CD4-positive, alpha-beta memory T cell (primary cell): ENCODE data around the gene PIAS1. TPM values are rescaled to one million over a fixed set of nuclear protein-coding genes. Genes with fewer than 3 reads are reported as not detected.

Experiments used
- CTCF ChIA-PET: fragments of 350-600 bp; sonication (Branson Sonifier 250); formaldehyde crosslinking; loops from one replicate; lab custom pipeline; 2021; ENCODE audit warnings: inconsistent platforms; ENCODE audit not compliant: partially characterized antibody; lab: Charles Lee
- POLR2A ChIA-PET: fragments of 350-600 bp; sonication (Branson Sonifier 250); formaldehyde crosslinking; loops from one replicate; lab custom pipeline; 2021; ENCODE audit not compliant: partially characterized antibody; lab: Charles Lee
- DNase-seq, 5 donors: peaks; one replicate each; pipeline versions ENCODE4 v3.0.0 to v3.0.0-alpha.2; 2020 to 2022; ENCODE audit warnings: mixed read lengths in 1 of 5
- H3K27ac ChIP-seq: one replicate; pipeline ENCODE4 v1.7.0; 2013; ENCODE audit warnings: low read depth, low read length
- H3K27me3 ChIP-seq: 2 replicates; pipeline ENCODE4 v1.7.0; 2013; ENCODE audit warnings: mild to moderate bottlenecking, low read length, moderate library complexity; ENCODE audit not compliant: insufficient read depth
- H3K36me3 ChIP-seq: 2 replicates; pipeline ENCODE4 v1.7.0; 2013; ENCODE audit warnings: mild to moderate bottlenecking, low read length, moderate library complexity; ENCODE audit not compliant: insufficient read depth
- H3K4me1 ChIP-seq: 2 replicates; pipeline ENCODE4 v1.7.0; 2013; ENCODE audit warnings: mild to moderate bottlenecking, low read length, moderate library complexity; ENCODE audit not compliant: insufficient read depth
- H3K4me3 ChIP-seq, 2 donors: one replicate each; pipeline ENCODE4 v1.7.0; 2013; ENCODE audit warnings: low read length in 2 of 2, mild to moderate bottlenecking in 1 of 2
- H3K9me3 ChIP-seq, 2 donors: one replicate each; pipeline ENCODE4 v1.7.0; 2013; ENCODE audit warnings: low read length in 2 of 2, control low read depth in 1 of 2; ENCODE audit not compliant: control insufficient read depth in 1 of 2
- H3K27ac Mint-ChIP-seq, 7 donors: one replicate each; pipeline ENCODE4 v1.8.0; 2020 to 2021; ENCODE audit warnings: mixed read lengths in 7 of 7, mild to moderate bottlenecking in 6 of 7, inconsistent platforms in 3 of 7, moderate library complexity in 3 of 7
- H3K27me3 Mint-ChIP-seq, 2 donors: one replicate each; pipeline ENCODE4 v1.8.0; 2020 to 2021; ENCODE audit warnings: mixed read lengths in 2 of 2
- H3K36me3 Mint-ChIP-seq, 2 donors: one replicate each; pipeline ENCODE4 v1.8.0; 2020 to 2021; ENCODE audit warnings: mixed read lengths in 2 of 2, inconsistent platforms in 1 of 2, mild to moderate bottlenecking in 1 of 2
- H3K4me1 Mint-ChIP-seq, 4 donors: one replicate each; pipeline ENCODE4 v1.8.0; 2020 to 2021; ENCODE audit warnings: mixed read lengths in 4 of 4, mild to moderate bottlenecking in 1 of 4
- H3K4me3 Mint-ChIP-seq, 8 donors: one replicate each; pipeline ENCODE4 v1.8.0; 2020 to 2021; ENCODE audit warnings: mixed read lengths in 8 of 8, mild to moderate bottlenecking in 7 of 8, moderate library complexity in 6 of 8, inconsistent platforms in 3 of 8
- H3K9me3 Mint-ChIP-seq, 8 donors: one replicate each; pipeline ENCODE4 v1.8.0; 2020 to 2021; ENCODE audit warnings: mixed read lengths in 8 of 8, mild to moderate bottlenecking in 5 of 8, inconsistent platforms in 3 of 8, moderate library complexity in 1 of 8
- intact Hi-C: fragments of 100-400 bp; cut with micrococcal nuclease; formaldehyde crosslinking; loops from one replicate; pipeline ENCODE4 v1.15.1; 2023
- polyA plus RNA-seq, 2 donors: library from polyadenylated mRNA; unstranded; fragments of 300-500 nt; fragmentation: Illumina TruSeq; gene quantifications; one replicate each; pipeline ENCODE4 v1.2.3, GENCODE V29; 2021
- total RNA-seq, 2 experiments: library from RNA; stranded (reverse); gene quantifications; one replicate each; pipeline ENCODE4 v1.2.3, GENCODE V29; 2021

PIAS1 gene
- total and polyA plus RNA-seq, 4 experiments from 2014 or later: 86.0 to 149 (median 98.4) TPM

GRCh38 chr15:68130851-68131250 is 76.7 kb downstream of the PIAS1 start:
- intact Hi-C loops: no loop called here
- H3K4me1 ChIP-seq: no peaks in the 10 kb centered on the region
- H3K27ac ChIP-seq: no peak overlapping the region
- H3K27me3 ChIP-seq: no peaks in the 10 kb centered on the region
- Mint-ChIP-seq H3K36me3 (peaks cover 11 to 13% of the 10 kb centered on the region in 2 donors), H3K4me3 (no peak overlapping the region), H3K27me3 (no peaks in the 10 kb centered on the region), H3K9me3 (no peaks in the 10 kb centered on the region), H3K27ac (no peak overlapping the region), H3K4me1 (peaks cover 13 to 25% (median 17%) of the 10 kb centered on the region in 4 donors)
- POLR2A ChIA-PET: no interaction called here
- CTCF ChIA-PET: no interaction called here
- H3K4me3 ChIP-seq: no peak overlapping the region
- no peaks in the 10 kb centered on the region for H3K9me3 ChIP-seq
- DNase-seq: no peak
- no peaks in the 10 kb centered on the region for H3K36me3 ChIP-seq

DNA sequence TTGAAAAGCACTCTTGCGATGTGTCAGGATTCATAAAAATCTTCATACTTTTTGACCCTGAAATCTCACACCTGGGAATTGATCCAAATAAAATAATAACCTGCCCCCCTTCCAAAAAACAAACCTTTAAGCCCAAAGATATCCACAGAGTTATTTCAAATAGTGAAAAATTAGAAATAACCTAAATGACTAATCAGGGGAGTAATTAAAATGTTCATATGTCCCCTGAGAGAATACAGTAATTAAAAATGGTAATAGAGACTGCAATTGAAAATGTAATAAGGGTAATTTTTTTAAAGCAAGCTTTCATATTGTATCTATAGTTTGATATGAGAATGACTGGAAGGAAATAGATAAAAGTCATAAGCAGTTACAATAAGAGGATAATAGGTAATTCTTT is 83.0 kb downstream of the PIAS1 start:
- Mint-ChIP-seq H3K27ac (no peak overlapping the region), H3K4me1 (peaks cover 17 to 32% (median 29%) of the 10 kb centered on the region in 4 donors), H3K9me3 (no peaks in the 10 kb centered on the region), H3K4me3 (no peak overlapping the region), H3K27me3 (no peaks in the 10 kb centered on the region), H3K36me3 (peaks cover 14 to 16% of the 10 kb centered on the region in 2 donors)
- CTCF ChIA-PET: no interaction called here
- H3K27me3 ChIP-seq: no peaks in the 10 kb centered on the region
- DNase-seq: no peak
- intact Hi-C loops: no loop called here
- no peak overlapping the region for H3K27ac ChIP-seq
- no peak overlapping the region for H3K4me3 ChIP-seq
- H3K9me3 ChIP-seq: no peaks in the 10 kb centered on the region
- POLR2A ChIA-PET: no interaction called here
- no peaks in the 10 kb centered on the region for H3K4me1 ChIP-seq
- no peaks in the 10 kb centered on the region for H3K36me3 ChIP-seq

DNA sequence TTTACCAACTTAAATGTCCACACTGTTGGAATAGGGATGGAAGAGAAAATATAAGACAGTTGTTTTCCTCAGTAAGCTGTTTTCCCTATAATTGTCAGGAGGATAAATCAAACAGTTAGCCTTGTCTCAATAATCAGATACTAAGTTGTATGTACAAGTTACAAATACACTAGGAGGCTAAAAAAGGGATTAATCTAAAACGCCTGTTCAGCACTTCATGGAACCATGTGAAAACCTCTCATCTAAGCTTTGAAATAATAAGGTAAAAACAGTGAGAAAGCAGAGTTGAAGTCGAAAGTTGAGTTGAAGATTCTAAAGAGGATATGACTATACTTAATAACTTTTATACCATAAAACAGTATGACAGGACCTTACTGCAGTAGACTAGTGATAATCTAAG is 89.0 kb downstream of the PIAS1 start:
- Mint-ChIP-seq H3K9me3 (no peaks in the 10 kb centered on the region), H3K27ac (no peak overlapping the region)
- CTCF ChIA-PET: no interaction called here

DNA sequence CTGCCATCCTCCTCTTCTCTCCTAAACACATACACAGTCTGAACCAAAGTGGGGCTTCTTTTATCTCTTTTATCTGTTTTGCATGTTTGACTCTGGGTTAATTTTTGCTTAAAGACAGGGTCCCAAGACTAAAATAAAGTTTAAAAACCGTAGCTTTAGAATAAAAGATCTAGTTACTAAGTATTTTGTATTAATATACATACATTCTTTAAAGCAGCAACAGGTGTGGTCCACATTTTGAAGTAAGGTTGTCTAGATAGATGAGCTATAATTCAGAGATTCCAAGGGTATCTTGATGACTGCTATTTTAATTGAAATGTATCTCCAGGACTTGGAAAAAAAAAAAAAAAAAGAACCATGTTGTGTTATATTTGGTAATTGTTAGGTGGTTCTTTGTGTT is 89.7 kb downstream of the PIAS1 start:
- H3K36me3 Mint-ChIP-seq: peaks cover 26 to 42% of the 10 kb centered on the region in 2 donors
- peaks cover 21% of the 10 kb centered on the region for H3K36me3 ChIP-seq
- no peaks in the 10 kb centered on the region for H3K4me1 ChIP-seq
- ChIA-PET CTCF (no interaction called here), POLR2A (no interaction called here)
- peak overlapping the region in 2 of 7 donors; percentile 16 to 23 for H3K27ac Mint-ChIP-seq
- no peak for DNase-seq
- H3K9me3 Mint-ChIP-seq: no peaks in the 10 kb centered on the region
- peaks cover 6 to 33% (median 21%) of the 10 kb centered on the region in 4 donors for H3K4me1 Mint-ChIP-seq
- no peaks in the 10 kb centered on the region for H3K27me3 ChIP-seq
- H3K4me3 ChIP-seq: no peak overlapping the region
- H3K9me3 ChIP-seq: no peaks in the 10 kb centered on the region
- H3K27me3 Mint-ChIP-seq: no peaks in the 10 kb centered on the region
- no peak overlapping the region for H3K4me3 Mint-ChIP-seq
- no peak overlapping the region for H3K27ac ChIP-seq
- intact Hi-C loops: no loop called here

More for the DNA sequence above, 89.0 kb downstream of the PIAS1 start:
- Mint-ChIP-seq H3K4me1 (peaks cover 9 to 33% (median 23%) of the 10 kb centered on the region in 4 donors), H3K27me3 (no peaks in the 10 kb centered on the region), H3K4me3 (no peak overlapping the region), H3K36me3 (peaks cover 26 to 42% of the 10 kb centered on the region in 2 donors)
- H3K4me3 ChIP-seq: no peak overlapping the region
- POLR2A ChIA-PET: no interaction called here
- no peaks in the 10 kb centered on the region for H3K9me3 ChIP-seq
- H3K4me1 ChIP-seq: no peaks in the 10 kb centered on the region
- H3K27me3 ChIP-seq: no peaks in the 10 kb centered on the region
- intact Hi-C loops: no loop called here
- H3K36me3 ChIP-seq: peaks cover 21% of the 10 kb centered on the region
- H3K27ac ChIP-seq: no peak overlapping the region
- DNase-seq: no peak

DNA sequence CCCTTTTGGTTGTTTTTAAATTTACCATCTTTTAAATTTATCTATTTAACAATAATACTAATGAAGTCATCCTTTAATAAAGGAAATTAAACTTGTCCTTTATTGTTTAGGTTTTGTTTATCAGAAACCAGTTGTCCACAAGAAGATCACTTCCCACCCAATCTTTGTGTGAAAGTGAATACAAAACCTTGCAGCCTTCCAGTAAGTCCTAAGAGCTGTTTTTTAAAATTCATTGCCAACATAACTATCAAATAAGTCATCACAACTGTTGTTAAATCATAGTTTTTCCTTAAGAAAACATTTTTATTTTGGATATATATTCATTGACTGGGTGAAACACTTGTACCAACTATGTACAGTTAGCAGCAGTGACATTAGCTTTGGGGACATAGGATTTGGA is 91.6 kb downstream of the PIAS1 start:
- Mint-ChIP-seq H3K4me1 (peaks cover 0 to 27% (median 13%) of the 10 kb centered on the region in 4 donors), H3K27me3 (no peaks in the 10 kb centered on the region), H3K4me3 (no peak overlapping the region), H3K27ac (peak overlapping the region in 2 of 7 donors; percentile 40 to 52), H3K36me3 (peaks cover 27 to 46% of the 10 kb centered on the region in 2 donors), H3K9me3 (no peaks in the 10 kb centered on the region)
- DNase-seq: no peak
- no peak overlapping the region for H3K4me3 ChIP-seq
- no peaks in the 10 kb centered on the region for H3K4me1 ChIP-seq
- ChIA-PET POLR2A (interaction anchor here (1.6 kb wide), 1 partner anchor 91 kb away, joined by 4 read pairs; the partner anchor contains the start of gene PIAS1), CTCF (interaction anchor here (1.9 kb wide), 1 partner anchor 9 kb away, joined by 9 read pairs; no protein-coding TSS in a partner anchor)
- H3K27ac ChIP-seq: no peak overlapping the region
- H3K9me3 ChIP-seq: no peaks in the 10 kb centered on the region
- intact Hi-C loops: no loop called here
- peaks cover 21% of the 10 kb centered on the region for H3K36me3 ChIP-seq
- no peaks in the 10 kb centered on the region for H3K27me3 ChIP-seq

DNA sequence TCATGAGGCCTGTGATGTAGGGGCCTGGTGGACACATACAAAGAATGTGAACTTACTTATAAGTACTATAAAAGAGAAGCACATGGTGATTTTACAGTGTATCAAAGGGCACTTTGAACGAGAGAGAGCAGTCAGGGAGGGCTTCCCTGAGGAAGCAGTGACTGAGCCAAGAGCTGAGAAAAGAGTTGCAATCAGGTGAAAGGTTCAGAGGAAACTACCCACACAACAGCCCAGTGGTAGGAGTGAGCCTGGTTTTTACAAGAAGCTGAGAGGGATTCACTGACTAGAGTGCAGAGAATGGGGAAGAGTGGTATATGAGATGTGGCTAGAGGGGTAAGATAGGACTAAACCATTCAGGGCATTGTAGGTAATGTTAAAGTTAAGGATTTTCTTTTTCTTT is 93.9 kb downstream of the PIAS1 start:
- Mint-ChIP-seq H3K4me3 (no peak overlapping the region), H3K9me3 (peaks cover 0 to 2% (median 0%) of the 10 kb centered on the region in 8 donors), H3K27ac (peak overlapping the region in 5 of 7 donors; percentile 13 to 87 (median 33)), H3K4me1 (peaks cover 4 to 27% (median 15%) of the 10 kb centered on the region in 4 donors), H3K36me3 (peaks cover 34 to 57% of the 10 kb centered on the region in 2 donors), H3K27me3 (no peaks in the 10 kb centered on the region)
- Histone ChIP-seq H3K27ac (no peak overlapping the region), H3K9me3 (no peaks in the 10 kb centered on the region), H3K4me1 (no peaks in the 10 kb centered on the region), H3K4me3 (no peak overlapping the region), H3K36me3 (peaks cover 28% of the 10 kb centered on the region), H3K27me3 (no peaks in the 10 kb centered on the region)
- DNase-seq: no peak
- intact Hi-C loops: no loop called here
- CTCF ChIA-PET: no interaction called here
- POLR2A ChIA-PET: no interaction called here

DNA sequence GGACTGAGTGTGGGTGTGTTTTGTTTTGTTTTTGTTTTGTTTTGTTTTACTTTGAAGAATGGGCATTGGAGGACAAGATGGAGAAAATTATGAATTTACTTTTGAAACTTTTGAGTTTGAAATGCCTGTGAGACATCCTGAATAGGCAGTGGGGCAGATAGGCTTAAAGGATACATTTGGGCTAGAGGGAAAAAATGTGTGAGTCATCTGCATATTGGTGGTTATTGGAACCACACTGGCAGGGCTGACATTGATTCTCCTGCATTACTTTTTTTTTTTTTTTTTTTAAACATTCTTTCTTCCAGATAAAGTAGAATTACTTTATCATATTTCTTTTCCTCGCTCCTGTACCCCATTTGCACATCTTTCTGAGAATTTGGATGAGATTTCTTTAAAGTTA is 94.9 kb downstream of the PIAS1 start:
- peaks cover 0 to 2% (median 0%) of the 10 kb centered on the region in 8 donors for H3K9me3 Mint-ChIP-seq
- ChIA-PET POLR2A (interaction anchor here (0.6 to 1.4 kb wide), 2 partner anchors 11 to 22 kb away, joined by 3 read pairs; no protein-coding TSS in a partner anchor), CTCF (no interaction called here)
- peaks cover 36 to 58% of the 10 kb centered on the region in 2 donors for H3K36me3 Mint-ChIP-seq
- H3K27me3 ChIP-seq: no peaks in the 10 kb centered on the region
- peaks cover 4 to 22% (median 13%) of the 10 kb centered on the region in 4 donors for H3K4me1 Mint-ChIP-seq
- H3K27ac ChIP-seq: no peak overlapping the region
- no peaks in the 10 kb centered on the region for H3K27me3 Mint-ChIP-seq
- intact Hi-C loops: no loop called here
- H3K9me3 ChIP-seq: no peaks in the 10 kb centered on the region
- H3K4me1 ChIP-seq: no peaks in the 10 kb centered on the region
- no peak for DNase-seq
- peak overlapping the region in 2 of 7 donors; percentile 9 to 69 for H3K27ac Mint-ChIP-seq
- H3K36me3 ChIP-seq: peaks cover 31% of the 10 kb centered on the region
- H3K4me3 Mint-ChIP-seq: no peak overlapping the region
- no peak overlapping the region for H3K4me3 ChIP-seq
